ENCODE results near the gene SEC23IP.

The SEC23IP gene

GRCh38 chr10:119942973-119943372, 50.4 kb downstream of the SEC23IP start:
- TF ChIP-seq POLR2A (IDR thresholded peaks at IDR 0.05; ENCODE audit: low read length): no peak
- no peak for TF ChIP-seq GATA1 (IDR thresholded peaks at IDR 0.05; ENCODE audit: low read depth, low read length)
- DNase-seq: no peak

GRCh38 chr10:119945805-119946204, 53.3 kb downstream of the SEC23IP start:
- no peak for DNase-seq
- TF ChIP-seq POLR2A (IDR thresholded peaks at IDR 0.05; ENCODE audit: low read length) (no peak), GATA1 (IDR thresholded peaks at IDR 0.05; ENCODE audit: low read depth, low read length) (no peak)

GRCh38 chr10:119947300-119947699, 54.8 kb downstream of the SEC23IP start:
- TF ChIP-seq POLR2A (IDR thresholded peaks at IDR 0.05; ENCODE audit: low read length) (no peak), GATA1 (IDR thresholded peaks at IDR 0.05; ENCODE audit: low read depth, low read length) (no peak)
- no peak for DNase-seq

DNA sequence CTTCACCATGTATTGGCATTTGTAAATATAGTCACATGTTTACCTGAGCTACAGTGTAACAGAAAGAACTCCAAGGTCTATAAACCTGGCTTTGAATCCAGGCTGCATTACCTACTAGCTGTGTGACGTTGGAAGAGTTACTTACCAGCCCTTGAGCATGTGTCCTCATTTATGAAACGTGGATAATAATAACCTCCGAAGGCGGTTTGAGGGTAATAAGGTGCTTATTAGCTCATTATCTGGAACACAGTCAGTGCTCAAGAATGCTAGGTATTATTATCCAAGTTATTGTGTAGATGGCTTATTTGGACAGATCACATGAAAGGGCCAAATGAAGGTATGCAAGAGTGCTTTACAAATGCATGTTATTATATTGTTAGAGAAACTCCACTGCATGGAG, 64.9 kb downstream of the SEC23IP start:
- DNase-seq: no peak

GRCh38 chr10:119962837-119963236, 70.3 kb downstream of the SEC23IP start:
- no peak for DNase-seq
- no peak for TF ChIP-seq POLR2A (IDR thresholded peaks at IDR 0.05; ENCODE audit: low read length)
- TF ChIP-seq GATA1 (IDR thresholded peaks at IDR 0.05; ENCODE audit: low read depth, low read length): no peak

More for the DNA sequence above, 64.9 kb downstream of the SEC23IP start:
- TF ChIP-seq GATA1 (IDR thresholded peaks at IDR 0.05; ENCODE audit: low read depth, low read length) (no peak), POLR2A (IDR thresholded peaks at IDR 0.05; ENCODE audit: low read length) (no peak)

- no peak for DNase-seq
- no peak for TF ChIP-seq POLR2A (IDR thresholded peaks at IDR 0.05; ENCODE audit: low read length)
- TF ChIP-seq GATA1 (IDR thresholded peaks at IDR 0.05; ENCODE audit: low read depth, low read length): no peak
Observed at GRCh38 chr10:119967066-119967465, 74.5 kb downstream of the SEC23IP start.

DNA sequence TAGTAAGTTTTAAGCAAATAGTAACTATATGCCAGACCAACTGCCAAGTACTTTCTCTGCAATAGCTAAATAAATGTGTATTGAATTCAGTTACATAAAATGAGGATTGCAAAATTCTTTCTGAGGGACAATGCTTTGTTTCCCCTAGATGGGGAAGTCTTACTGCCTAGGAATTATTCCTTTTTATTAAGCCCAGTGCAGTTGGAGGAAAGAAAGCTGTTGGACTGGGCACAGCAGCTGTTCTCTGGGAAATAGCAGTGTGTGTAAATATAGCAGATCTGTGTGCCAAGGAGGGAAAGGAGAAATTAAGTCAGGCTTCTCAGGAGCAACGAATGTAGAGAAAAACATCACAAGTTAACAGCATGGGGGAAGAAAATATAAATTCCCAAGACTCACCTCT, 77.1 kb downstream of the SEC23IP start:
- TF ChIP-seq GATA1 (IDR thresholded peaks at IDR 0.05; ENCODE audit: low read depth, low read length) (no peak), POLR2A (IDR thresholded peaks at IDR 0.05; ENCODE audit: low read length) (no peak)
- no peak for DNase-seq

GRCh38 chr10:119970107-119970506, 77.6 kb downstream of the SEC23IP start:
- no peak for TF ChIP-seq GATA1 (IDR thresholded peaks at IDR 0.05; ENCODE audit: low read depth, low read length)
- no peak for TF ChIP-seq POLR2A (IDR thresholded peaks at IDR 0.05; ENCODE audit: low read length)
- DNase-seq: no peak

DNA sequence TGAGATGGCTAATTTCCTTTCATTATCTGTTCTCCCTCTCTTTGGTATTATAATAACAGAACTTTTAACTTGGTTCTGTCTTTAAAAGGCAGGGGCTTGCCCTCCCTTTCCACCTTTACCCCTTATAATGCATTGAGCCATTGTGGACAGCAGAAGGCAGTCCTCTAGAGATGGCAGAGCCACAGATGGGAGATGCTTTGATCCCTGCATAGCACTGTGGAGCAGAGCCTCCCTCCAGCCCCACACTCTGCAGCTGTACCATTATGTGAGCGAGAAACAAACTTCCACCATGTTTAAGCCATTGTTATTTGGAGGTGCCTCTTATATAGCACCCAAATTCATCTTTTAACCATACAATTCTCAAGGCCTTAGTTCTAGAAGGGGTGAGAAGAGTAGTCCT, 78.4 kb downstream of the SEC23IP start:
- no peak for DNase-seq
- TF ChIP-seq GATA1 (IDR thresholded peaks at IDR 0.05; ENCODE audit: low read depth, low read length): no peak
- no peak for TF ChIP-seq POLR2A (IDR thresholded peaks at IDR 0.05; ENCODE audit: low read length)

- DNase-seq: peak in 1 of 2 experiments; percentile 12
Observed at GRCh38 chr10:119973281-119973680, 80.8 kb downstream of the SEC23IP start.

GRCh38 chr10:119976421-119976820, 83.9 kb downstream of the SEC23IP start:
- DNase-seq: no peak
- TF ChIP-seq POLR2A (IDR thresholded peaks at IDR 0.05; ENCODE audit: low read length) (no peak), GATA1 (IDR thresholded peaks at IDR 0.05; ENCODE audit: low read depth, low read length) (no peak)

More at GRCh38 chr10:119973281-119973680, 80.8 kb downstream of the SEC23IP start:
- TF ChIP-seq POLR2A (IDR thresholded peaks at IDR 0.05; ENCODE audit: low read length): no peak
- no peak for TF ChIP-seq GATA1 (IDR thresholded peaks at IDR 0.05; ENCODE audit: low read depth, low read length)

GRCh38 chr10:119980956-119981750, 88.6 kb downstream of the SEC23IP start:
- no peak for DNase-seq
- TF ChIP-seq POLR2A (IDR thresholded peaks at IDR 0.05; ENCODE audit: low read length) (no peak), GATA1 (IDR thresholded peaks at IDR 0.05; ENCODE audit: low read depth, low read length) (no peak)

- TF ChIP-seq GATA1 (IDR thresholded peaks at IDR 0.05; ENCODE audit: low read depth, low read length) (no peak), POLR2A (IDR thresholded peaks at IDR 0.05; ENCODE audit: low read length) (no peak)
- no peak for DNase-seq
Observed at GRCh38 chr10:119981826-119982225, 89.3 kb downstream of the SEC23IP start.

DNA sequence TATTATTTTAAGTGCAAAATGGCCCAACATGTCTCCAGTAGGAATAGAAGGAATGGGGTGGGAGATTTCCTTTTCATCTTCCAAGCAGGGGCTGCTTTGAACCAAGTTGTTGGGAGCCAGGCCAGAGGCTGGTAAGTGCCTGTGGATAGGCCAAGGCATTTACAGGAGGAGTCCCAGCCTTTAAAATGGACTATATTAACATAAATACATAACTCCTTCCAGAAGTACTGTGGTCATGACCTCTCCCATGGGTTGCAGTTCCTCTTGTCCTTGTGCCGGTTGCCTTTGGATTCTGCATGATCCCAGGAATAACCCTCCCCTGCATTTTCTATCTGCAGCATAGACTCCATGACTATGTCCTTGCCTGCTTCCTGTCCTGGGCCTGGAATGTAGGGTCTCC, 95.8 kb downstream of the SEC23IP start:
- DNase-seq: no peak
- TF ChIP-seq GATA1 (IDR thresholded peaks at IDR 0.05; ENCODE audit: low read depth, low read length): no peak
- TF ChIP-seq POLR2A (IDR thresholded peaks at IDR 0.05; ENCODE audit: low read length): no peak

- no peak for DNase-seq
- TF ChIP-seq POLR2A (IDR thresholded peaks at IDR 0.05; ENCODE audit: low read length) (no peak), GATA1 (IDR thresholded peaks at IDR 0.05; ENCODE audit: low read depth, low read length) (no peak)
Observed at GRCh38 chr10:119989966-119990365, 97.4 kb downstream of the SEC23IP start.
